NT2/D1 (cell line): ENCODE results near the gene MMP2.

ENCODE experiments used
- DNase-seq: peaks from one replicate; pipeline ENCODE4 v3.0.0-alpha.2; 2011; ENCODE audit warnings: low read depth, low spot score
- H3K27me3 ChIP-seq: 2 replicates; pipeline ENCODE4 v1.6.0; 2011; ENCODE audit warnings: mild to moderate bottlenecking; ENCODE audit not compliant: insufficient read length, insufficient read depth
- H3K36me3 ChIP-seq: 2 replicates; pipeline ENCODE4 v1.6.1; 2011; ENCODE audit warnings: mild to moderate bottlenecking, low read length, mixed read lengths; ENCODE audit not compliant: insufficient read depth, insufficient read length
- H3K4me1 ChIP-seq: 2 replicates; pipeline ENCODE4 v1.5.1; 2011; ENCODE audit not compliant: insufficient read depth, insufficient read length
- H3K4me3 ChIP-seq: 2 replicates; pipeline ENCODE4 v1.5.1; 2011; ENCODE audit warnings: low read depth; ENCODE audit not compliant: insufficient read length
- H3K9ac ChIP-seq: 2 replicates; pipeline ENCODE4 v1.6.0; 2011; ENCODE audit warnings: low read depth; ENCODE audit not compliant: insufficient read length
- H3K9me3 ChIP-seq: 2 replicates; pipeline ENCODE4 v1.5.1; 2011; ENCODE audit warnings: mild to moderate bottlenecking, low read length; ENCODE audit not compliant: insufficient read depth
- SUZ12 ChIP-seq: IDR thresholded peaks from 2 replicates; pipeline ENCODE4 v1.6.1; 2011; ENCODE audit not compliant: insufficient read length, insufficient read depth; ENCODE audit errors: extremely low read depth
- YY1 ChIP-seq: IDR thresholded peaks from 2 replicates; pipeline ENCODE4 v1.6.1; 2011; ENCODE audit not compliant: insufficient read length, insufficient read depth
- ZNF274 ChIP-seq: IDR thresholded peaks from 2 replicates; pipeline ENCODE4 v1.6.1; 2011; ENCODE audit warnings: mild to moderate bottlenecking, low read depth, low read length

Gene MMP2

GRCh38 chr16:55454861-55455260 lies 24.1 kb upstream of the MMP2 start:
- Histone ChIP-seq H3K4me3 (no peak overlapping the region), H3K9me3 (peaks cover 5% of the 10 kb centered on the region; the same call in 1 of the 2 replicates), H3K27me3 (no peaks in the 10 kb centered on the region), H3K9ac (no peak overlapping the region), H3K36me3 (no peaks in the 10 kb centered on the region), H3K4me1 (no peaks in the 10 kb centered on the region)
- DNase-seq: no peak
- TF ChIP-seq YY1 (no peak), SUZ12 (no peak), ZNF274 (no peak)

DNA sequence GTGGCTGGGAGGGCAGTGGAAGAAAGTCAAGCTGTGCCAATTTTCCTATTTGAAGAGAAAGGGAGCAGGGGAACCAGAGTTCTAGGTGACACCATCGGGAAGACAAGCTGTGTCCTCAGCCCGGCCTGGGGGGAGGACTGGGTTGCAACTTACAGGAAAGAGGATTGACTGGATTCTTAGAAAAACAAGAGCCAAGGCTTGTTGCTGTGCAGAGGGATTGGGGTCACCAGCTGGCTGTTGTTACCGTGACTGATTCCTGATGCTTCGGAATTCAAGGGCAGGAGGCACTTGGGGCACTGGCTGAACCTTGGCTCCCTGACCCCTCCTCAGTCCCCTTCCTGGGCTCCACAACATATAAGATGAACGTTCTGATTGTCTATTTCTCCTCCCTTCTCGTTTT lies 16.8 kb upstream of the MMP2 start:
- Histone ChIP-seq H3K4me1 (no peaks in the 10 kb centered on the region), H3K4me3 (no peak overlapping the region), H3K9me3 (no peaks in the 10 kb centered on the region), H3K36me3 (no peaks in the 10 kb centered on the region), H3K9ac (no peak overlapping the region), H3K27me3 (no peaks in the 10 kb centered on the region)
- no peak for DNase-seq
- TF ChIP-seq YY1: no peak
- TF ChIP-seq SUZ12: no peak
- no peak for TF ChIP-seq ZNF274

- no peak for DNase-seq
- Histone ChIP-seq H3K9me3 (no peaks in the 10 kb centered on the region), H3K9ac (no peak overlapping the region), H3K27me3 (no peaks in the 10 kb centered on the region), H3K4me1 (peaks cover 2% of the 10 kb centered on the region), H3K36me3 (no peaks in the 10 kb centered on the region), H3K4me3 (no peak overlapping the region)
- TF ChIP-seq ZNF274 (no peak), SUZ12 (no peak), YY1 (no peak)
Measured at GRCh38 chr16:55464375-55464774, 14.6 kb upstream of the MMP2 start.

- H3K36me3 ChIP-seq: no peaks in the 10 kb centered on the region
- TF ChIP-seq YY1 (no peak), SUZ12 (no peak), ZNF274 (no peak)
- H3K9ac ChIP-seq: no peak overlapping the region
- no peak overlapping the region for H3K4me3 ChIP-seq
- H3K27me3 ChIP-seq: no peaks in the 10 kb centered on the region
- H3K9me3 ChIP-seq: no peaks in the 10 kb centered on the region
- DNase-seq: peak; percentile 82
- peaks cover 5% of the 10 kb centered on the region for H3K4me1 ChIP-seq
Measured at GRCh38 chr16:55465077-55465896, 13.7 kb upstream of the MMP2 start.

DNA sequence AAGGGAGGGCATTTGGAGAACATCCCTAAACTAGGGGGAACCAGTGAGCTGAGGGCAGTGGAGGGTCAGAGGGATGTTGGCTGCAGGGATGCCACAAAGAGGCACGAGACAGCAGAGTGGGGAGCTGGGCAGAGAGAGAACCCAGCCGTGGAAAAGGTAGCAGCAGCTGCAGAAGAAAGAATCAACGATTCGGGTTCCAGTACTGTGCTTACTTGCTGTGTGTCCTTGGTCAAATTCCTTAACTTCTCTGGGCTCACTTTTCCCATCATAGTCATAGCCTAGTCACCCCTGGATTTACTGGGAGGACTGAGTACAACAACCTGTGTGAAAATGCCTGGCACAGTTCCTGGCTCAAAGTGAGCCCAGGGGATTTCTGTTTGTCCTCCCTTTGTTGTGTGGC lies 12.8 kb upstream of the MMP2 start:
- H3K4me1 ChIP-seq: peaks cover 8% of the 10 kb centered on the region
- H3K9ac ChIP-seq: no peak overlapping the region
- TF ChIP-seq SUZ12: no peak
- no peak for TF ChIP-seq YY1
- TF ChIP-seq ZNF274: no peak
- H3K27me3 ChIP-seq: no peaks in the 10 kb centered on the region
- H3K4me3 ChIP-seq: no peak overlapping the region
- no peaks in the 10 kb centered on the region for H3K9me3 ChIP-seq
- H3K36me3 ChIP-seq: no peaks in the 10 kb centered on the region
- DNase-seq: no peak

GRCh38 chr16:55467898-55468297 lies 11.1 kb upstream of the MMP2 start:
- Histone ChIP-seq H3K9ac (no peak overlapping the region), H3K27me3 (no peaks in the 10 kb centered on the region), H3K36me3 (no peaks in the 10 kb centered on the region), H3K4me3 (no peak overlapping the region), H3K4me1 (peaks cover 8% of the 10 kb centered on the region), H3K9me3 (no peaks in the 10 kb centered on the region)
- TF ChIP-seq ZNF274 (no peak), SUZ12 (no peak), YY1 (no peak)
- no peak for DNase-seq

DNA sequence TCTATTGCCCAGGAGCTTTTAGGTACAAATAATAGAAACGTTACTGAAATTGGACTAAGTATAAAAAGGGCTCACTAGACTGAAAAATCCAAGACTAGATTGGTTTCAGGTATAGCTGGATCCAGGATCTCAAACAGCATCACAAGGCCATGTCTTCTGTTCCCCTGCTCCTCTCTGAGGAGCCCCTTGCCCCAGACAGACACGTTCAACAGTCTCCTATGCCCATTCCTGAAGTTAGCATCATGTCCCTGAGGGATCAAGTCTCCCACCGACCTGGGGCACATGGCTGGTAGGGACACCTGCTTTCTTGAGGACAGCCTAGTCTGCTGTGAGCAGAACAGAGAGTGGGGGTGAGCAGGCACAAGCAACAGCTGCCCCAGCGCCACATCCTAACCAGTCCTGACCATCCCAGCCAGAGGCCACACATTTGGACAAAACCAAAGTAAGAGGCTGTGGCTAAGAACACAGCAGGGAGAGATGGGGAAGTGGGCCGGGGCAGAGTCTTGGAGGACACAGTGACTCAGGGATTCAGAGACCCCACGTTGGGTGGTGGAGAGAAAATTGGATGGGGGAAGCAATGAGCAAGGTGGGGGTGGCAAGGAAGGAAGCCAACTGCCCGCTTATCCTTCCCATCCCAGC lies 10.5 kb upstream of the MMP2 start:
- H3K4me3 ChIP-seq: no peak overlapping the region
- no peak overlapping the region for H3K9ac ChIP-seq
- H3K4me1 ChIP-seq: peaks cover 8% of the 10 kb centered on the region
- H3K36me3 ChIP-seq: no peaks in the 10 kb centered on the region
- no peak for DNase-seq
- no peaks in the 10 kb centered on the region for H3K27me3 ChIP-seq
- H3K9me3 ChIP-seq: no peaks in the 10 kb centered on the region
- TF ChIP-seq ZNF274 (no peak), SUZ12 (no peak), YY1 (no peak)
